Activated naive CD4-positive, alpha-beta T cell treated with anti-CD3 and anti-CD28 coated beads, Interleukin-2, amount 10 ng/mL, durations not matched to agents 7 days and 5 days (primary cell): Measurements from ENCODE around the gene PLA2G6.
"Not testable (repeated sequence)": the region's sequence is repeated elsewhere in the genome, so short reads cannot be mapped to it uniquely, and the experiment has no call there.

Experiments
- CTCF ChIA-PET: fragments of 350-600 bp; sonication (Branson Sonifier 250); formaldehyde crosslinking; loops from one replicate; lab custom pipeline; 2021; ENCODE audit warnings: antibody characterized with exemption; lab: Charles Lee
- DNase-seq: peaks from one replicate; pipeline ENCODE4 v3.0.0-alpha.2; 2020
- H3K27ac Mint-ChIP-seq: one replicate; pipeline ENCODE4 v1.8.0; 2021; ENCODE audit warnings: mild to moderate bottlenecking, moderate library complexity, mixed read lengths
- H3K27me3 Mint-ChIP-seq: one replicate; pipeline ENCODE4 v1.8.0; 2021; ENCODE audit warnings: mild to moderate bottlenecking, mixed read lengths
- H3K36me3 Mint-ChIP-seq: one replicate; pipeline ENCODE4 v1.8.0; 2021; ENCODE audit warnings: mixed read lengths
- H3K4me1 Mint-ChIP-seq: one replicate; pipeline ENCODE4 v1.8.0; 2021; ENCODE audit warnings: mixed read lengths
- H3K4me3 Mint-ChIP-seq: one replicate; pipeline ENCODE4 v1.8.0; 2021; ENCODE audit warnings: mild to moderate bottlenecking, moderate library complexity, mixed read lengths
- H3K9me3 Mint-ChIP-seq: one replicate; pipeline ENCODE4 v1.8.0; 2021; ENCODE audit warnings: mixed read lengths

Gene PLA2G6

GRCh38 chr22:38173641-38173906 is 8.1 kb downstream of the PLA2G6 start:
- Mint-ChIP-seq H3K27ac (no peak overlapping the region), H3K9me3 (no peaks in the 10 kb centered on the region), H3K36me3 (peaks cover 7% of the 10 kb centered on the region), H3K4me1 (peaks cover 59% of the 10 kb centered on the region), H3K27me3 (no peaks in the 10 kb centered on the region), H3K4me3 (no peak overlapping the region)
- CTCF ChIA-PET: no interaction called here
- DNase-seq: no peak

- CTCF ChIA-PET: no interaction called here
- Mint-ChIP-seq H3K27me3 (no peaks in the 10 kb centered on the region), H3K4me3 (no peak overlapping the region), H3K27ac (peak overlapping the region; percentile 58), H3K9me3 (no peaks in the 10 kb centered on the region), H3K36me3 (peaks cover 8% of the 10 kb centered on the region), H3K4me1 (peaks cover 54% of the 10 kb centered on the region)
- peak; percentile 31 for DNase-seq
Observed at GRCh38 chr22:38172832-38173640, 8.6 kb downstream of the PLA2G6 start.

GRCh38 chr22:38171927-38172831 is 9.5 kb downstream of the PLA2G6 start:
- Mint-ChIP-seq H3K27ac (no peak overlapping the region), H3K27me3 (no peaks in the 10 kb centered on the region), H3K4me3 (no peak overlapping the region), H3K36me3 (peaks cover 10% of the 10 kb centered on the region), H3K9me3 (no peaks in the 10 kb centered on the region), H3K4me1 (peaks cover 45% of the 10 kb centered on the region)
- DNase-seq: no peak
- CTCF ChIA-PET: no interaction called here

- CTCF ChIA-PET: interaction anchor here (0.6 kb wide), 1 partner anchor 325 kb away, joined by 3 read pairs; no protein-coding TSS in a partner anchor
- Mint-ChIP-seq H3K9me3 (no peaks in the 10 kb centered on the region), H3K36me3 (peaks cover 18% of the 10 kb centered on the region), H3K27me3 (no peaks in the 10 kb centered on the region), H3K27ac (no peak overlapping the region), H3K4me3 (no peak overlapping the region), H3K4me1 (peaks cover 38% of the 10 kb centered on the region)
- no peak for DNase-seq
Observed at GRCh38 chr22:38170469-38170868, 11.2 kb downstream of the PLA2G6 start.

GRCh38 chr22:38169116-38169515 is 12.5 kb downstream of the PLA2G6 start:
- Mint-ChIP-seq H3K4me3 (no peak overlapping the region), H3K27me3 (no peaks in the 10 kb centered on the region), H3K27ac (no peak overlapping the region), H3K36me3 (peaks cover 20% of the 10 kb centered on the region), H3K9me3 (no peaks in the 10 kb centered on the region), H3K4me1 (peaks cover 38% of the 10 kb centered on the region)
- CTCF ChIA-PET: no interaction called here
- no peak for DNase-seq

GRCh38 chr22:38167988-38168407 is 13.6 kb downstream of the PLA2G6 start:
- H3K9me3 Mint-ChIP-seq: no peaks in the 10 kb centered on the region
- CTCF ChIA-PET: no interaction called here
- peaks cover 20% of the 10 kb centered on the region for H3K36me3 Mint-ChIP-seq
- H3K4me1 Mint-ChIP-seq: peaks cover 31% of the 10 kb centered on the region
- H3K27me3 Mint-ChIP-seq: no peaks in the 10 kb centered on the region
- no peak overlapping the region for H3K27ac Mint-ChIP-seq
- no peak overlapping the region for H3K4me3 Mint-ChIP-seq
- no peak for DNase-seq

- H3K9me3 Mint-ChIP-seq: no peaks in the 10 kb centered on the region
- CTCF ChIA-PET: interaction anchor here (0.6 kb wide), 1 partner anchor 134 kb away, joined by 3 read pairs; no protein-coding TSS in a partner anchor
- DNase-seq: no peak
- H3K27ac Mint-ChIP-seq: peak overlapping the region; percentile 64
- H3K4me3 Mint-ChIP-seq: no peak overlapping the region
- no peaks in the 10 kb centered on the region for H3K27me3 Mint-ChIP-seq
- H3K36me3 Mint-ChIP-seq: peaks cover 26% of the 10 kb centered on the region
- H3K4me1 Mint-ChIP-seq: peaks cover 33% of the 10 kb centered on the region
Observed at GRCh38 chr22:38165922-38166593, 15.6 kb downstream of the PLA2G6 start.

- no peak for DNase-seq
- Mint-ChIP-seq H3K36me3 (peaks cover 26% of the 10 kb centered on the region), H3K9me3 (no peaks in the 10 kb centered on the region), H3K4me3 (no peak overlapping the region), H3K27me3 (no peaks in the 10 kb centered on the region), H3K27ac (no peak overlapping the region), H3K4me1 (peaks cover 31% of the 10 kb centered on the region)
- CTCF ChIA-PET: no interaction called here
Observed at GRCh38 chr22:38164551-38164918, 17.1 kb downstream of the PLA2G6 start.

- Mint-ChIP-seq H3K27me3 (no peaks in the 10 kb centered on the region), H3K4me3 (no peak overlapping the region), H3K4me1 (peaks cover 31% of the 10 kb centered on the region), H3K9me3 (no peaks in the 10 kb centered on the region), H3K27ac (no peak overlapping the region), H3K36me3 (peaks cover 26% of the 10 kb centered on the region)
- CTCF ChIA-PET: interaction anchor here (0.7 kb wide), 1 partner anchor 259 kb away, joined by 3 read pairs; no protein-coding TSS in a partner anchor
- no peak for DNase-seq
Observed at GRCh38 chr22:38163844-38164550, 17.6 kb downstream of the PLA2G6 start.

GRCh38 chr22:38162881-38163843 is 18.5 kb downstream of the PLA2G6 start:
- Mint-ChIP-seq H3K36me3 (peaks cover 26% of the 10 kb centered on the region), H3K4me1 (peaks cover 31% of the 10 kb centered on the region), H3K27ac (no peak overlapping the region), H3K4me3 (no peak overlapping the region), H3K9me3 (no peaks in the 10 kb centered on the region), H3K27me3 (no peaks in the 10 kb centered on the region)
- CTCF ChIA-PET: interaction anchor here (0.7 kb wide), 1 partner anchor 260 kb away, joined by 3 read pairs; no protein-coding TSS in a partner anchor
- no peak for DNase-seq

- CTCF ChIA-PET: no interaction called here
- Mint-ChIP-seq H3K4me1 (no peaks in the 10 kb centered on the region), H3K9me3 (no peaks in the 10 kb centered on the region), H3K27me3 (no peaks in the 10 kb centered on the region), H3K27ac (no peak overlapping the region), H3K4me3 (no peak overlapping the region), H3K36me3 (no peaks in the 10 kb centered on the region)
- no peak for DNase-seq
Observed at GRCh38 chr22:38155703-38156102, 25.9 kb downstream of the PLA2G6 start.

GRCh38 chr22:38154563-38154915 is 27.1 kb downstream of the PLA2G6 start:
- H3K9me3 Mint-ChIP-seq, CTCF ChIA-PET, H3K27ac Mint-ChIP-seq, H3K4me3 Mint-ChIP-seq, H3K4me1 Mint-ChIP-seq, H3K27me3 Mint-ChIP-seq, H3K36me3 Mint-ChIP-seq, DNase-seq: not testable (repeated sequence)
